EH (cell line): Measurements from ENCODE around the gene TPGS2.
"Not testable (repeated sequence)": the region's sequence is repeated elsewhere in the genome, so short reads cannot be mapped to it uniquely, and the experiment has no call there.

Source experiments
- DNase-seq: peaks from one replicate; pipeline ENCODE4 v3.0.0-alpha.2; 2015; ENCODE audit warnings: low read depth

The TPGS2 gene

GRCh38 chr18:36828630-36829361, at the start of gene TPGS2, which contains the start of gene KIAA1328:
Gene TPGS2, minus strand, starts transcription at chr18:36829002. Its CDS starts 235 bp downstream, at chr18:36828767.
Gene KIAA1328, plus strand, starts transcription at chr18:36829127. Its CDS starts 12 bp downstream, at chr18:36829139.
- DNase-seq = peak; percentile 89

- not testable (repeated sequence) for DNase-seq
These were observed 45.0 kb upstream of the TPGS2 start for GRCh38 chr18:36873826-36874225.

GRCh38 chr18:36872329-36872728, 43.5 kb upstream of the TPGS2 start:
- DNase-seq = no peak

- DNase-seq = no peak
These were observed 43.0 kb upstream of the TPGS2 start for GRCh38 chr18:36871801-36872200.

- no peak for DNase-seq
These were observed 38.3 kb upstream of the TPGS2 start for GRCh38 chr18:36867056-36867455.

GRCh38 chr18:36862182-36862581, 33.4 kb upstream of the TPGS2 start:
- no peak for DNase-seq

GRCh38 chr18:36856815-36857214, 28.0 kb upstream of the TPGS2 start:
- no peak for DNase-seq

GRCh38 chr18:36851202-36851590, 22.4 kb upstream of the TPGS2 start:
- DNase-seq = no peak

GRCh38 chr18:36850527-36851201, 21.9 kb upstream of the TPGS2 start:
- DNase-seq = peak; percentile 96

- peak; percentile 88 for DNase-seq
These were observed 20.6 kb upstream of the TPGS2 start for GRCh38 chr18:36849288-36850006.

- DNase-seq = no peak
These were observed 19.8 kb upstream of the TPGS2 start for GRCh38 chr18:36848609-36849008.

- peak; percentile 3 for DNase-seq
These were observed 15.0 kb upstream of the TPGS2 start for GRCh38 chr18:36843784-36844183.

- no peak for DNase-seq
These were observed 14.4 kb upstream of the TPGS2 start for GRCh38 chr18:36843199-36843598.

GRCh38 chr18:36839835-36840234, 11.0 kb upstream of the TPGS2 start:
- no peak for DNase-seq

- no peak for DNase-seq
These were observed 7.1 kb upstream of the TPGS2 start for GRCh38 chr18:36835927-36836326.

GRCh38 chr18:36833120-36833519, 4.3 kb upstream of the TPGS2 start:
- no peak for DNase-seq

- DNase-seq = peak; percentile 24
These were observed 2.3 kb upstream of the TPGS2 start for GRCh38 chr18:36831139-36831538.

GRCh38 chr18:36830158-36830495, 1.3 kb upstream of the TPGS2 start:
- no peak for DNase-seq

- peak; percentile 36 for DNase-seq
These were observed 758 bp upstream of the TPGS2 start for GRCh38 chr18:36829362-36830157.

- DNase-seq = peak; percentile 68
These were observed 609 bp downstream of the TPGS2 start for GRCh38 chr18:36828157-36828629.

- no peak for DNase-seq
These were observed 2.2 kb downstream of the TPGS2 start for GRCh38 chr18:36826556-36826955.

- DNase-seq = no peak
These were observed 3.3 kb downstream of the TPGS2 start for GRCh38 chr18:36825526-36825925.
